HEK293 (cell line): ENCODE data around the gene KRT79.

Experiments used
- CTCF ChIP-seq: fragments of 450-650 bp; formaldehyde crosslinking; IDR thresholded peaks from 2 replicates; pipeline ENCODE4 v1.5.1; 2016; ENCODE audit warnings: missing biosample characterization, missing genetic modification characterization
- MZF1 ChIP-seq: fragments of 450-650 bp; formaldehyde crosslinking; IDR thresholded peaks from 2 replicates; pipeline ENCODE4 v1.5.1; 2017; ENCODE audit warnings: missing biosample characterization, missing genetic modification characterization, borderline replicate concordance
- PRDM10 ChIP-seq: fragments of 450-650 bp; formaldehyde crosslinking; IDR thresholded peaks from 2 replicates; pipeline ENCODE4 v1.5.1; 2016; ENCODE audit warnings: missing biosample characterization, missing genetic modification characterization
- ZEB2 ChIP-seq: fragments of 450-650 bp; formaldehyde crosslinking; IDR thresholded peaks from 2 replicates; pipeline ENCODE4 v1.5.1; 2016; ENCODE audit warnings: missing biosample characterization, missing genetic modification characterization
- ZNF24 ChIP-seq: fragments of 450-650 bp; formaldehyde crosslinking; IDR thresholded peaks from 2 replicates; pipeline ENCODE4 v1.5.1; 2016; ENCODE audit warnings: missing biosample characterization, missing genetic modification characterization
- ZNF658 ChIP-seq: fragments of 450-650 bp; formaldehyde crosslinking; IDR thresholded peaks from 2 replicates; pipeline ENCODE4; 2016; ENCODE audit warnings: missing biosample characterization, missing genetic modification characterization
- ZNF670 ChIP-seq: fragments of 450-650 bp; formaldehyde crosslinking; IDR thresholded peaks from 2 replicates; pipeline ENCODE4 v1.5.1; 2016; ENCODE audit warnings: missing biosample characterization, missing genetic modification characterization, low read depth
- TF ChIP-seq, protein P1 (sequence below): fragments of 450-650 bp; formaldehyde crosslinking; IDR thresholded peaks from 2 replicates; pipeline ENCODE4 v1.5.1; 2016; ENCODE audit warnings: missing biosample characterization, missing genetic modification characterization
- TF ChIP-seq, protein P2 (sequence below): fragments of 450-650 bp; formaldehyde crosslinking; IDR thresholded peaks from 2 replicates; pipeline ENCODE4 v1.5.1; 2016; ENCODE audit warnings: missing biosample characterization, missing genetic modification characterization
- TF ChIP-seq, protein P3 (sequence below): fragments of 450-650 bp; formaldehyde crosslinking; IDR thresholded peaks from 2 replicates; pipeline ENCODE4 v1.5.1; 2016; ENCODE audit warnings: missing biosample characterization, missing genetic modification characterization, low read depth

- TF ChIP-seq CTCF (no peak), ZNF670 (tag by site-specific recombination) (no peak), PRDM10 (tag by site-specific recombination) (no peak), MZF1 (tag by site-specific recombination) (no peak), ZEB2 (tag by site-specific recombination) (no peak), ZNF24 (tag by site-specific recombination) (no peak), ZNF658 (tag by site-specific recombination) (no peak)
- TF ChIP-seq, protein P1, sequence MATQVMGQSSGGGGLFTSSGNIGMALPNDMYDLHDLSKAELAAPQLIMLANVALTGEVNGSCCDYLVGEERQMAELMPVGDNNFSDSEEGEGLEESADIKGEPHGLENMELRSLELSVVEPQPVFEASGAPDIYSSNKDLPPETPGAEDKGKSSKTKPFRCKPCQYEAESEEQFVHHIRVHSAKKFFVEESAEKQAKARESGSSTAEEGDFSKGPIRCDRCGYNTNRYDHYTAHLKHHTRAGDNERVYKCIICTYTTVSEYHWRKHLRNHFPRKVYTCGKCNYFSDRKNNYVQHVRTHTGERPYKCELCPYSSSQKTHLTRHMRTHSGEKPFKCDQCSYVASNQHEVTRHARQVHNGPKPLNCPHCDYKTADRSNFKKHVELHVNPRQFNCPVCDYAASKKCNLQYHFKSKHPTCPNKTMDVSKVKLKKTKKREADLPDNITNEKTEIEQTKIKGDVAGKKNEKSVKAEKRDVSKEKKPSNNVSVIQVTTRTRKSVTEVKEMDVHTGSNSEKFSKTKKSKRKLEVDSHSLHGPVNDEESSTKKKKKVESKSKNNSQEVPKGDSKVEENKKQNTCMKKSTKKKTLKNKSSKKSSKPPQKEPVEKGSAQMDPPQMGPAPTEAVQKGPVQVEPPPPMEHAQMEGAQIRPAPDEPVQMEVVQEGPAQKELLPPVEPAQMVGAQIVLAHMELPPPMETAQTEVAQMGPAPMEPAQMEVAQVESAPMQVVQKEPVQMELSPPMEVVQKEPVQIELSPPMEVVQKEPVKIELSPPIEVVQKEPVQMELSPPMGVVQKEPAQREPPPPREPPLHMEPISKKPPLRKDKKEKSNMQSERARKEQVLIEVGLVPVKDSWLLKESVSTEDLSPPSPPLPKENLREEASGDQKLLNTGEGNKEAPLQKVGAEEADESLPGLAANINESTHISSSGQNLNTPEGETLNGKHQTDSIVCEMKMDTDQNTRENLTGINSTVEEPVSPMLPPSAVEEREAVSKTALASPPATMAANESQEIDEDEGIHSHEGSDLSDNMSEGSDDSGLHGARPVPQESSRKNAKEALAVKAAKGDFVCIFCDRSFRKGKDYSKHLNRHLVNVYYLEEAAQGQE (tag by site-specific recombination): no peak
- TF ChIP-seq, protein P2, sequence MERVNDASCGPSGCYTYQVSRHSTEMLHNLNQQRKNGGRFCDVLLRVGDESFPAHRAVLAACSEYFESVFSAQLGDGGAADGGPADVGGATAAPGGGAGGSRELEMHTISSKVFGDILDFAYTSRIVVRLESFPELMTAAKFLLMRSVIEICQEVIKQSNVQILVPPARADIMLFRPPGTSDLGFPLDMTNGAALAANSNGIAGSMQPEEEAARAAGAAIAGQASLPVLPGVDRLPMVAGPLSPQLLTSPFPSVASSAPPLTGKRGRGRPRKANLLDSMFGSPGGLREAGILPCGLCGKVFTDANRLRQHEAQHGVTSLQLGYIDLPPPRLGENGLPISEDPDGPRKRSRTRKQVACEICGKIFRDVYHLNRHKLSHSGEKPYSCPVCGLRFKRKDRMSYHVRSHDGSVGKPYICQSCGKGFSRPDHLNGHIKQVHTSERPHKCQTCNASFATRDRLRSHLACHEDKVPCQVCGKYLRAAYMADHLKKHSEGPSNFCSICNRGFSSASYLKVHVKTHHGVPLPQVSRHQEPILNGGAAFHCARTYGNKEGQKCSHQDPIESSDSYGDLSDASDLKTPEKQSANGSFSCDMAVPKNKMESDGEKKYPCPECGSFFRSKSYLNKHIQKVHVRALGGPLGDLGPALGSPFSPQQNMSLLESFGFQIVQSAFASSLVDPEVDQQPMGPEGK (tag by site-specific recombination): no peak
- TF ChIP-seq, protein P3, sequence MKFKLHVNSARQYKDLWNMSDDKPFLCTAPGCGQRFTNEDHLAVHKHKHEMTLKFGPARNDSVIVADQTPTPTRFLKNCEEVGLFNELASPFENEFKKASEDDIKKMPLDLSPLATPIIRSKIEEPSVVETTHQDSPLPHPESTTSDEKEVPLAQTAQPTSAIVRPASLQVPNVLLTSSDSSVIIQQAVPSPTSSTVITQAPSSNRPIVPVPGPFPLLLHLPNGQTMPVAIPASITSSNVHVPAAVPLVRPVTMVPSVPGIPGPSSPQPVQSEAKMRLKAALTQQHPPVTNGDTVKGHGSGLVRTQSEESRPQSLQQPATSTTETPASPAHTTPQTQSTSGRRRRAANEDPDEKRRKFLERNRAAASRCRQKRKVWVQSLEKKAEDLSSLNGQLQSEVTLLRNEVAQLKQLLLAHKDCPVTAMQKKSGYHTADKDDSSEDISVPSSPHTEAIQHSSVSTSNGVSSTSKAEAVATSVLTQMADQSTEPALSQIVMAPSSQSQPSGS (tag by site-specific recombination): no peak
Measured at GRCh38 chr12:52861511-52861910, 27.4 kb upstream of the KRT79 start.
